Medulla oblongata (tissue), 1 donor: ENCODE results near the gene CTDP1.

Experiments used
- DNase-seq: peaks from one replicate; pipeline ENCODE4 v3.0.0-alpha.2; 2015; ENCODE audit errors: extremely low spot score

Gene CTDP1

GRCh38 chr18:79765491-79766245, 86.1 kb downstream of the CTDP1 start:
- no peak for DNase-seq

GRCh38 chr18:79766308-79766707, 86.7 kb downstream of the CTDP1 start:
- no peak for DNase-seq

- DNase-seq, result no peak
Observed at GRCh38 chr18:79768745-79769144, 89.1 kb downstream of the CTDP1 start.

- DNase-seq, result no peak
Observed at GRCh38 chr18:79769698-79770500, 90.3 kb downstream of the CTDP1 start.

GRCh38 chr18:79770501-79770815, 90.9 kb downstream of the CTDP1 start:
- no peak for DNase-seq

GRCh38 chr18:79770826-79771225, 91.2 kb downstream of the CTDP1 start:
- DNase-seq, result no peak

GRCh38 chr18:79771446-79772107, 92.0 kb downstream of the CTDP1 start:
- DNase-seq, result no peak

- no peak for DNase-seq
Observed at GRCh38 chr18:79772108-79772864, 92.7 kb downstream of the CTDP1 start.

- DNase-seq, result no peak
Observed at GRCh38 chr18:79772865-79773696, 93.5 kb downstream of the CTDP1 start.

GRCh38 chr18:79774111-79774510, 94.5 kb downstream of the CTDP1 start:
- no peak for DNase-seq

- DNase-seq, result no peak
Observed at GRCh38 chr18:79775441-79776221, 96.0 kb downstream of the CTDP1 start.

GRCh38 chr18:79776674-79777073, 97.1 kb downstream of the CTDP1 start:
- no peak for DNase-seq

- DNase-seq, result no peak
Observed at GRCh38 chr18:79778291-79778791, 98.7 kb downstream of the CTDP1 start.

- DNase-seq, result no peak
Observed at GRCh38 chr18:79779021-79779699, 99.6 kb downstream of the CTDP1 start.

- DNase-seq, result no peak
Observed at GRCh38 chr18:79779700-79780190, 100.1 kb downstream of the CTDP1 start.

- DNase-seq, result no peak
Observed at GRCh38 chr18:79780547-79780946, 100.9 kb downstream of the CTDP1 start.

- no peak for DNase-seq
Observed at GRCh38 chr18:79781331-79781941, 101.8 kb downstream of the CTDP1 start.

- DNase-seq, result no peak
Observed at GRCh38 chr18:79782566-79783308, 103.1 kb downstream of the CTDP1 start.
